T-helper 2 cell (primary cell): ENCODE results near the gene EIF4ENIF1.
"Not testable (repeated sequence)": the region's sequence is repeated elsewhere in the genome, so short reads cannot be mapped to it uniquely, and the experiment has no call there.

Experiments
- DNase-seq, 5 experiments: peaks; one replicate each; pipeline versions ENCODE4 v3.0.0 to v3.0.0-alpha.2; 2012 to 2022

The EIF4ENIF1 gene

DNA sequence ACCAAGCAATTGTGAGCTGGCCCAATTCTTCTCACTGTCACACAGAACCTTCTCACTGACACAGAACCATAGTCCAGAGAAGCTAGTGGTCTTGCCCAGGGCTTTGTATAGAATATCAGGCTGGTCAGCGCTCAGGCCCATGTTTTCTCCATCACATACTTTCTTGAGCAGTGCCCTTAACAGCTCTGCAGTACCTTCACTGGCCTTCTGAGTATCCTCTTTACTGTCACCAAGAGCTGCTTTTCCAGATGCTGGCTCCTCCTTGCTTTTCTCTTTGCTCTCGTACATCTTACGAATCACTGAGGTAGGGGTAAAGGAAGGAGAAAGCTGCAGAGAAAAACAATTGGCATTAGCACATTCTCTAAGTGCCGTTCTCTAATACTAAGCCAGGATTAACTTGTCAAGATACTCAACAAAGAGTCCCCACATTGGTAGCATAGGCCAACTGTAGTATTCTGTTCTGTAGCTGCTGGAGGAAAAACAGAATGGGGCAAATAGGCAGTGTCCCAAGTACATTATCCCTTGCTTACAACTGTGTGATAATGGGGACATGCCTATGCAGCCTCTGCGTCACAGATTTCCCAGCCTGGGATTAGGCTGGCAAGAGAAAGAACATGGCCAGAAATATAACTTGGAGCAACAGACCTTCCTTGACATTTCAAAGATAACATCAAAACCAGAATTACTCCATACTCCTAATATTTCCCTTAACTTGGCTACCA, 46.7 kb downstream of the EIF4ENIF1 start:
- DNase-seq: no peak

DNA sequence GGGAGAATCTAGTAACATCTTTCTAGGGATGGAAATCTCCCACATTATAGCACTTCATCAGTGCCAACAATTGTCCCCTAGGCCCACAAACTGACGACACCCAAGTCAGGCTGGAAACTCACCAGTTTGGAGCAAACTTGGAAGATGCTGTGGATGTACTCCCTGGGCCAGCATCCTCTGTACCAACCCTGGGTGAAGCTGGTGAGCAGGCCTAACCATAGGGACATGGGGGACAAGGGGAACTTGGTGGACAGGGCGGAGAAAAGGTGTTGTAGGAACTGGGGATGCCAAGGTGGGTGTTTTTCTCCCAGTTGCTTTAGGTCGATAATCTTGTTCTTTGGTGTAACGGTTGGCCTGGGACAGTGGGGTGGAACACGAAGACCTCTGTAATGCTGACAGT, 48.0 kb downstream of the EIF4ENIF1 start:
- no peak for DNase-seq

DNA sequence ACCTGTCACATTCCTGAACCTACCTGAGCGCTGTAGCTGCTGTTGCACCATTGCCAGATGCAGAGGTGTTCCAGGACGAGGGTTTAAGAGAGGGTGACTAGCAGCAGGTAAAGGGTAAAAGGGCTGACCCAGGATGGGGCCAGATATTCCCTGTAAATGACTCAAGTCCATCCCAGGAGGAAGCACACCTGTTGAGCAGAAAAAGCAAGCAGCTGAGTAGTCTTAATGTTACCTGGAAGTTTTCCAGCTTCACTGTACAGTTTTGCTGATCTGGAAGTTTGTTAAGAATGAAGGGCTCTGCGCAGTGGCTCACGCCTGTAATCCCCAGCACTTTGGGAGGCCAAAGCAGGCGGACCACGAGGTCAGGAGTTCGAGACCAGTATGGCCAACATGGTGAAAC, 49.0 kb downstream of the EIF4ENIF1 start:
- no peak for DNase-seq

DNA sequence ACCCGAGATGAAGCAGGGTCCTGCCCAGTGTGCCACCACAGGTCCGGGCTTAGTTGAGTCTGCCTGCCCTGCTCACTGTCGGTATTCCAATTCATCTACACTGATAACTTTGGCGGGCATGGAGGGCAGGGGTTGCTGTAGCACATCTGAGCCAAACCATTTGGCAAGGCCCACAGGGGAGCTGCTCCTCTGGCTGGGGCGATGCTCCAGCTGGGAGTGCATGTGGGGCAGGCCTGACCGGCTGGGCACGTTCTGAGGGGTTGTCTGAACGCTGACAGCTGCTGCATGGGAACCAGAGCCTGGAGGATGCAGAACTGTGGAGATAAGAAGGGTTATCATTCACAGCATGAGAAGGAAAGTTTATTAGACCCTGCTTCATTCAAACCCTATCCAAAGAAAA, 49.8 kb downstream of the EIF4ENIF1 start:
- no peak for DNase-seq

DNA sequence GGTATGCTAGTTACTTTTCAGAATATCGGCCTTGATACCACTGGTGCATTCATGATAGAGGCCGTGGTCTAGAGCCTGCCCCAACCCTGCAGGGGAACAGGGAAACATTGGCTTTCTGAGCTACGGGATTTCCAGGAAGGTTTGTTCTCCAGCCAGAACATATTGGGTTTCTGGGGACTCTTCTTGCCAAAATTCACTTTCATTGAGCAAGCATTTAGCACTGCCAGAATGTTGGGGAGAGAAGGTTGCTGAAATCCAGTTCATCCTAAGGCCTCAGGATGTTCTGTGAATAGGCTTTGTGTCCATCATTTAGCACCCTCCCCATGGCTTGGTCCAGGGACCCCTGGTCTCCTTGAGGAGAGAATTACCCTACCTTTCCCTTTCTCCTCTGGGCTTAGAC, 53.5 kb downstream of the EIF4ENIF1 start:
- no peak for DNase-seq

DNA sequence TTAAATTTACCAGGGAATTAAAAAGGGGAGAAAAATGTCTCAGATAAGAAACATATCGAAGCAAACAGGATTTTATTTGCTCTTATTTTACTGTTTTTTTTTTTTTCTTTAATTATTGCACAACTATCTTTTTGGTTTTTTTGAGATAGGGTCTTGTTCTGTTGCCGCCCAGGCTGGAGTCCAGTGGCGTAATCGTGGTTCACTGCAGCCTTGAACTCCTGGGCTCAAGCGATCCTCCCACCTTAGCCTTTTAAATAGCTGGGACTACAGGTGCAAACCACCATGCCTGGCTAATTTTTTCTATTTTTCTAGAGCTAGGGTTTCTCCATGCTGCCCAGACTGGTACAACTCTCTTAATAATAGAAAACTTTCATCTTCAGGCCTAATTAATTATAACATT, 57.7 kb downstream of the EIF4ENIF1 start:
- no peak for DNase-seq

DNA sequence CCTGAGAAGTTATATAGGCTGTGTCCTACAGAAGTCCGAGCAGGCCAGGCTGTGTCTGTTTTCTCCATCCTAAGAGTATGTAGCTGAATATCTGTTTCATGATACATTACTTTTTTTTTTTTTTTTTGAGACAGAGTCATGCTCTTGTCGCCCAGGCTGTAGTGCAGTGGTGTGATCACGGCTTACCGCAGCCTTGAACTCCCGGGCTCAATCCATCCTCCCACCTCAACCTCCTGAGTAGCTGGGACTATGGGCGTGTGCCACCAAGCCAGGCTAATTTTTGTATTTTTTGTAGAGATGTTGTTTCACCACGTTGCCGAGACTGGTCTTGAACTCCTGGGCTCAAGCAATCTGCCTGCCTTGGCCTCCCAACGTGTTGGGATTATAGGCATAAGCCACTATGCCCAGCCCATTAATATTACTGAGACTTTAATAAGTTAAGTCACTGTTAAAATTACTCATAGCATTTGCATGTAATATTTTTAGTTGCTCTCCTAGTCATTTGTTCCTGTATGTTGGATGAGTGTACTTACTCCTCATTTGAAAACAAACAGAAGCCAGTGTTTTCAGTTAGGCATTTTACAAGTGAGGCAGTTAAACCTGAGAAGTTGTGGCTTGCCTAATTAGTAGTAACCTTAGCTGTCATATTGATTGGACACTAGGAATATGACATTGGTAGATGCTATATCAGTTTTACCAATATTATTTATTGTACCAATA, 64.2 kb downstream of the EIF4ENIF1 start:
- DNase-seq: no peak

DNA sequence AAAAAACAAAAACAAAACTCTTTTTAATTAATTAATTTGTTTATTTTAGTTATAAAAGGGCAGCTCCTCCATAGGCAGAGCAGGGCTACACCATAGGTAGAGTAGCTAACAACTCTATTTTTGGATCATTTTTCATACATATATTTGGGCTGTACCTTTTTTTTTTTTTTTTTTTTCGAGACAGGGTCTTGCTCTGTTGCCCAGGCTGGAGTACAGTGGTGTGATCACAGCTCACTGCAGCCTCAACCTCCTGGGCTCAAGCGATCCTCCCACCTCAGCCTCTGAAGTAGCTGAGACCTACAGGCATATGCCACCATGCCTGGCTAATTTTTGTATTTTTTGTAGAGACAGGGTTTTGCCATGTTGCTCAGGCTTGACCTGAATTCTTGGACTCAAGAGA, 87.3 kb downstream of the EIF4ENIF1 start:
- not testable (repeated sequence) for DNase-seq

DNA sequence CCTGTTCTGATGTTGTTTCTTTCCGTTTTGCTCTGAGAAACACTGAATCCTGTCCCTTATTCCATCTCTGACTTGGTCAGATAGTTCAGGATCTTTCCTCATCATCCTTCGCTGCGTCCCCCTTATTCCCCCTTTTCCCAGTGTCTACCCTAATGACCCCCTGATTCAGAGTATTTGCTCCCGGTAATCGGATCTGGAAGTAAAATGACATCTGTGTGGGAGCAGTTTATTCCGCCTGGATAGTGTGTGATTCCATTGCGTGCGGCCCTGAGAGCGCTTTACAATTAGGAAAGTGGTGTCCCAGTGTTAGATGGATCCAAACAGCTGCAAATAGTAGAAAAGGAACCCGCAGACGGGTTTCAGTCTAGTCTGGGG, 89.6 kb downstream of the EIF4ENIF1 start:
- DNase-seq: no peak

DNA sequence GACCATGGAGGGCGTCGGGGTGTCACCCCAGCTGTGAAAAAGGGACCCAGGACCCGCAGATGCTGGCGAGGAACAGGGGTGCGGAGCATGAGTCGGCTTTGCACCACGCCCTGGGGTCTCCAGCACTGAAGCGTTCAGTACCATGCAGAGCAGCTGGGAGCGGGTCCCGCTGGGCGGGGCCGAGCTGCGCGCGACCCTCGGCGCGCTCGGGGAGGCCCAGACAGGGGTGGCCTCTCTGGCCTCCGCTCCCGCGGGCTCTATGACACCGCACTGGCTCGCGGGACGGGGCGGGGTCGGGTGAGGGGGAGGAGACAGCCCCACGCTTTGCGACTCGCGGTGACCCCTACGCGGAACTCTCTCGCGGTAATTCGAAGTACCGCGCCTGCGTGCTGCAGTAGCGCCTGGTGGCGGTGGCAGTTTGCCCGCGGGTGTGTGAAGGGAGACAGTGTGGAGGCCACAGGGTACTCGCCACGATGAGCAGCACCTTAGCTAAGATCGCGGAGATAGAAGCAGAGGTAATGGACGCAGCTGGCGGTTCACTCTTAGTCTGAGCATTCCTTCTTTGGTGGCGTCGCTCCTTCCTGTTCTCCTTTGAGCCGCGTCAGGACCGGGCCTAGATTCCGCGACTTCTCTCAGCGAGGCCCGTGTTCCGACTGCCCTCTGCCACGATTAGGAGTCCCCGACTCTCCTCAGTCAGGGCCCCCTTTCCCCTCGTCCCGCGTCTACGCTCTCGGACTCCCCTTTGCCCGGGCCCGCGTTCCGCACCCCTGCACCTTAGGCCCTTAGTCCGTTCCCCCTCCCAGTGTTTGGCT, 90.2 kb downstream of the EIF4ENIF1 start, which contains the start of gene DRG1:
Gene DRG1, plus strand, starts transcription at position 394 of the 812 bp plus-strand sequence. Its CDS starts 80 bp downstream, at position 474.
- peak; percentile 91 to 96 (median 94) for DNase-seq

DNA sequence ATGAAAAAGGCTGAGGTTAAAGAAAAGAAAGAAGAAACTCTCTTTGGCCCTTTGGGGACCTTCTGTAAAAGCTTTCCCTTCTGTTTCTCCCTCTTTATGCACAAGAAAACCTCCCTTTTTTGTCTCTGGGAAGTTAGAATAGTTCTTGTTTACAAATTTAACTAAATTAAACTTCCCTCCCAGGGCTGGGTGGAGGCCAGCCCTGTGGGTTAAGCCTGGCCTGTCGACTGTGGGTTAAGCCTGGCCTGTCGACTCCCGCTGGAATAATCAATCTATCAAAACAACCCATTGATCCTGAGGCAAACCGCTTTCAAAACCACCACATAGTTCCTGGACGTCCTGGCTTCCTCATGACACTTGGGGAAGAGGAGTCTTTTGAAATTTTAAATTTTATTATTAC, 91.4 kb downstream of the EIF4ENIF1 start:
- no peak for DNase-seq

DNA sequence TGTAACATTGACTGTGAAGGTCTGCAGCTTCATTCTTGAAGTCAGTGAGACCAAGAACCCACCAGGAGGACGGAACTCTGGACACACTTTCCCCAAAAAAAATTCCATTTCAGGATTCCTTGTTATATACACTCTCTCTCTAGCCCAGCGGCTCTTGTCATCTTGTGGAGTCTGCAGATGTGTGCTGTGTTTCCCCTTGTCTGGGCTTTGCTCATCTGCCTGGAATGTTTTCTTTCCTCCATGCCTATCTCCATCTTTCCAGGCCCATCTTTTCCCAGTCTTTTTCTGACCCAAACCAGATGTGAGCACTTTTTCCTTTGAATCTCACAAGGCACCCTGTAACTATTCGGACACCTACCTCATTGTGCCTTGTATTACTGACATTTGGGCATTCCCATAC, 95.3 kb downstream of the EIF4ENIF1 start:
- no peak for DNase-seq

DNA sequence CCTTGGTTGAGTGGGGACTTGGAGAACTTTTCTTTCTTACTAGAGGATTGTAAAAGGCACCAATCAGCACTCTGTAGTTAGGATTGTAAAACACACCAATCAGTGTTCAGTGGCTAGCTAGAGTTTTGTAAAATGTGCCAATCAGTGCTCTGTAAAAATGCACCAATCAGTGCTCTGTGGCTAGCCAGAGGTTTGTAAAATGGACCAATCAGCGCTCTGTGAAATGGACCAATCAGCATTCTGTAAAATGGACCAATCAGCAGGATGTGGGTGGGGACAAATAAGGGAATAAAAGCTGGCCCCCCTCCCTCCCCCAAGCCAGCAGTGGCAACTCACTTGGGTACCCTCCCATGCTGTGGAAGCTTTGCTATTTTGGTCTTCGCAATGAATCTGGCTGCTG, 95.7 kb downstream of the EIF4ENIF1 start:
- DNase-seq: peak in 1 of 5 experiments; percentile 13
